Fibroblast of villous mesenchyme (primary cell): Measurements from ENCODE around the gene STK40. TPM values are rescaled to one million over a fixed set of nuclear protein-coding genes. Genes with fewer than 3 reads are reported as not detected.
A peak's percentile ranks its signal among the peaks of the same experiment; 100 is the strongest.

Experiments used
- DNase-seq: peaks from one replicate; pipeline ENCODE4 v3.0.0-alpha.2; 2010; ENCODE audit warnings: low read depth
- H3K4me3 ChIP-seq: 2 replicates; pipeline ENCODE4 v1.5.1; 2011; ENCODE audit warnings: low read depth, mild to moderate bottlenecking, low read length
- CTCF ChIP-seq: IDR thresholded peaks from 2 replicates; pipeline ENCODE4 v1.5.1; 2012; ENCODE audit warnings: low read depth, mild to moderate bottlenecking, low read length; ENCODE audit not compliant: insufficient read depth
- total RNA-seq: library from RNA; depleted of rRNA; stranded (reverse); fragments of >200 nt; gene quantifications from 2 replicates; pipeline ENCODE4 v1.2.3, GENCODE V29; 2012

STK40 gene
- total RNA-seq, 1 donor, result 24.6 TPM

- peak; percentile 71 for TF ChIP-seq CTCF
- H3K4me3 ChIP-seq, result no peak overlapping the region
- DNase-seq, result peak; percentile 60
These were observed 43.1 kb downstream of the STK40 start for GRCh38 chr1:36342426-36343185.

GRCh38 chr1:36341626-36342320 lies 44.0 kb downstream of the STK40 start:
- no peak overlapping the region for H3K4me3 ChIP-seq
- no peak for DNase-seq
- no peak for TF ChIP-seq CTCF

- no peak for TF ChIP-seq CTCF
- no peak overlapping the region for H3K4me3 ChIP-seq
- no peak for DNase-seq
These were observed 46.1 kb downstream of the STK40 start for GRCh38 chr1:36339615-36340014.

- no peak for TF ChIP-seq CTCF
- DNase-seq, result no peak
These were observed 46.5 kb downstream of the STK40 start for GRCh38 chr1:36339215-36339614.

GRCh38 chr1:36337830-36338229 lies 47.9 kb downstream of the STK40 start:
- no peak for DNase-seq
- no peak overlapping the region for H3K4me3 ChIP-seq
- no peak for TF ChIP-seq CTCF

More at GRCh38 chr1:36339215-36339614, 46.5 kb downstream of the STK40 start:
- H3K4me3 ChIP-seq, result no peak overlapping the region

- TF ChIP-seq CTCF, result no peak
- DNase-seq, result no peak
- H3K4me3 ChIP-seq, result no peak overlapping the region
These were observed 54.8 kb downstream of the STK40 start for GRCh38 chr1:36330940-36331339.

GRCh38 chr1:36329817-36330216 lies 55.9 kb downstream of the STK40 start:
- TF ChIP-seq CTCF, result no peak
- no peak overlapping the region for H3K4me3 ChIP-seq
- DNase-seq, result no peak
